ENCODE results near the gene APBA2. TPM values are rescaled to one million over a fixed set of nuclear protein-coding genes. Genes with fewer than 3 reads are reported as not detected.

The APBA2 gene
- total and polyA plus RNA-seq, 10 of the 15 experiments (the other 5 are each of a cell fraction or from before 2014, with no cell fraction given), result 0.06 to 0.26 (median 0.07) TPM; not detected in 7

DNA sequence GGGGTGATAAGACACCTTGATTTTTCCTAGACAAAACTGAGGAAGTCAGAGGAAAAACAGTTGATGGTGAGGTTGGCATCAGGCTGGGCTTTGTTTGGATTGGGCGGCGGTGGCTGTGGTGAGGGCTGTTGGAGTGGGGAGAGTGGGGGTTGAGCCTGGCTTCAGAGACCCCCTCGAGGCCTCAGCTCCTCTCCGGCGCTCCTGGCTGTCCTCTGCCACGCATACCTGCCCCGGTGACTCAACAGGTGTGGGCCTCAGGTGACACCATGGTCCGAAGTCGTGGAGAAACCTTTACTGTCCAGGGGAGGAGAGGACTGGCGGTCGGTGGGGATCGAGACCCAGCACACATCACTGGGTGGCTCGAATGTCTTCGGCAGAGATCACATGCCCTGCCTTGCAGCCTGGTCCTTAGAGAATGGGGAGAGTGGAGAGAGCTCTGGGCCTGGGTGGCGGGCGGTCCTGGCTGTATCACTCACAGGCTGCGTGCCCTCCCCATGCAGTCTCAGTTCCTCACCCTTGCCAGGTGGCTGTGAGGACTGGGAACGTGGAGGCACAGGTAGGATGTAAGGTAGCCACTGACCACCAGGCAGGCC, 2.6 kb downstream of the APBA2 start:
- Histone ChIP-seq H3K4me2 (ENCODE audit: control insufficient read depth, insufficient read depth) (no peak overlapping the region), H4K20me1 (ENCODE audit: control insufficient read depth, insufficient read depth) (no peaks in the 10 kb centered on the region), H3K9me3 (replicated peaks; ENCODE audit: control insufficient read depth, insufficient read depth, low read length) (no peaks in the 10 kb centered on the region), H2AFZ (ENCODE audit: control insufficient read depth, low read depth, low read length) (no peak overlapping the region), H3K27me3 (replicated peaks in 1 of 2; ENCODE audit: control insufficient read depth in 2 of 2, insufficient read depth in 2 of 2, low read length in 1 of 2) (peaks cover 0 to 5% of the 10 kb centered on the region in 2 experiments; a peak in 2 of 4 replicates), H3K27ac (ENCODE audit: control insufficient read depth, insufficient read depth) (no peak overlapping the region), H3K36me3 (ENCODE audit: control insufficient read depth in 2 of 2, insufficient read depth in 2 of 2, low read length in 1 of 2) (no peaks in the 10 kb centered on the region), H3K9ac (ENCODE audit: control insufficient read depth, insufficient read depth, low read length) (no peak overlapping the region), H3K4me3 (no peak overlapping the region), H3K4me1 (ENCODE audit: control insufficient read depth, insufficient read depth, low read length) (no peaks in the 10 kb centered on the region), H3K79me2 (ENCODE audit: control insufficient read depth, insufficient read depth, low read length) (no peaks in the 10 kb centered on the region)
- 18% methylated on average over 18 of the region's 18 CpGs for WGBS (ENCODE audit: insufficient coverage, insufficient replicate concordance, low lambda C conversion rate, missing lambda C conversion rate)
- ATAC-seq, result no peak
- SMC1A ChIA-PET (ENCODE audit: uncharacterized antibody, unreplicated experiment), result no interaction called here
- no TSS peak for BruUV-seq (replicated peaks)
- in situ Hi-C loops (cut with MboI), result no loop called here
- DNase-seq (ENCODE audit: low read depth, low spot score), result no peak
- no peak for FAIRE-seq
- CTCF ChIA-PET, result no interaction called here
- RAD21 ChIA-PET (ENCODE audit: unreplicated experiment), result no interaction called here
- intact Hi-C loops (cut with micrococcal nuclease; ENCODE audit: unreplicated experiment), result no loop called here
- TF ChIP-seq ZNF24 (IDR thresholded peaks at IDR 0.05), result no peak
- TF ChIP-seq HDAC6 (IDR thresholded peaks at IDR 0.05; ENCODE audit: unreplicated experiment), result no peak
- TF ChIP-seq NR2C1 (IDR thresholded peaks at IDR 0.05), result no peak
- TF ChIP-seq EED (IDR thresholded peaks at IDR 0.05; ENCODE audit: low read depth), result no peak
- TF ChIP-seq BMI1 (IDR thresholded peaks at IDR 0.05; ENCODE audit: borderline replicate concordance), result no peak
- no peak for TF ChIP-seq SMAD5 (IDR thresholded peaks at IDR 0.05; ENCODE audit: low read depth)
- TF ChIP-seq WRNIP1 (IDR thresholded peaks at IDR 0.05; ENCODE audit: borderline replicate concordance, low read depth, low read length), result no peak
- TF ChIP-seq FOS (IDR thresholded peaks at IDR 0.05; ENCODE audit: borderline replicate concordance, extremely low read depth, insufficient read length), result no peak
- no peak for TF ChIP-seq SUZ12 (IDR thresholded peaks at IDR 0.05; ENCODE audit: unreplicated experiment)
- TF ChIP-seq, protein P1, sequence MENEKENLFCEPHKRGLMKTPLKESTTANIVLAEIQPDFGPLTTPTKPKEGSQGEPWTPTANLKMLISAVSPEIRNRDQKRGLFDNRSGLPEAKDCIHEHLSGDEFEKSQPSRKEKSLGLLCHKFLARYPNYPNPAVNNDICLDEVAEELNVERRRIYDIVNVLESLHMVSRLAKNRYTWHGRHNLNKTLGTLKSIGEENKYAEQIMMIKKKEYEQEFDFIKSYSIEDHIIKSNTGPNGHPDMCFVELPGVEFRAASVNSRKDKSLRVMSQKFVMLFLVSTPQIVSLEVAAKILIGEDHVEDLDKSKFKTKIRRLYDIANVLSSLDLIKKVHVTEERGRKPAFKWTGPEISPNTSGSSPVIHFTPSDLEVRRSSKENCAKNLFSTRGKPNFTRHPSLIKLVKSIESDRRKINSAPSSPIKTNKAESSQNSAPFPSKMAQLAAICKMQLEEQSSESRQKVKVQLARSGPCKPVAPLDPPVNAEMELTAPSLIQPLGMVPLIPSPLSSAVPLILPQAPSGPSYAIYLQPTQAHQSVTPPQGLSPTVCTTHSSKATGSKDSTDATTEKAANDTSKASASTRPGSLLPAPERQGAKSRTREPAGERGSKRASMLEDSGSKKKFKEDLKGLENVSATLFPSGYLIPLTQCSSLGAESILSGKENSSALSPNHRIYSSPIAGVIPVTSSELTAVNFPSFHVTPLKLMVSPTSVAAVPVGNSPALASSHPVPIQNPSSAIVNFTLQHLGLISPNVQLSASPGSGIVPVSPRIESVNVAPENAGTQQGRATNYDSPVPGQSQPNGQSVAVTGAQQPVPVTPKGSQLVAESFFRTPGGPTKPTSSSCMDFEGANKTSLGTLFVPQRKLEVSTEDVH (IDR thresholded peaks at IDR 0.05; ENCODE audit: low read depth, partially characterized antibody), result no peak
- no peak for TF ChIP-seq NBN (IDR thresholded peaks at IDR 0.05)
- TF ChIP-seq SREBF1 (IDR thresholded peaks at IDR 0.05; ENCODE audit: low read length), result no peak
- TF ChIP-seq, protein P2, sequence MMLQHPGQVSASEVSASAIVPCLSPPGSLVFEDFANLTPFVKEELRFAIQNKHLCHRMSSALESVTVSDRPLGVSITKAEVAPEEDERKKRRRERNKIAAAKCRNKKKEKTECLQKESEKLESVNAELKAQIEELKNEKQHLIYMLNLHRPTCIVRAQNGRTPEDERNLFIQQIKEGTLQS (IDR thresholded peaks at IDR 0.05; ENCODE audit: borderline replicate concordance, extremely low read depth, low read depth, low read length), result no peak
- no peak for TF ChIP-seq NFIC (IDR thresholded peaks at IDR 0.05; ENCODE audit: low read depth, low read length)
- no peak for TF ChIP-seq EP300 (IDR thresholded peaks at IDR 0.05; ENCODE audit: borderline replicate concordance in 1 of 2, control insufficient read depth in 1 of 2, low read depth in 2 of 2, low read length in 2 of 2)
- no peak for TF ChIP-seq PAX8 (IDR thresholded peaks at IDR 0.05)
- no peak for TF ChIP-seq NFYB (IDR thresholded peaks at IDR 0.05; ENCODE audit: insufficient read depth, low read depth, low read length)
- POLR2A ChIA-PET, result no interaction called here
